HFFc6 (cell line): ENCODE results near the gene PLXNB3. TPM values are rescaled to one million over a fixed set of nuclear protein-coding genes. Genes with fewer than 3 reads are reported as not detected.

Source experiments
- DNase-seq: peaks from one replicate; pipeline ENCODE4 v3.0.0-alpha.2; 2018
- H3K27ac Mint-ChIP-seq: 2 replicates; pipeline ENCODE4 v1.8.0; 2020; ENCODE audit warnings: mild to moderate bottlenecking, mixed read lengths
- H3K27me3 Mint-ChIP-seq: 2 replicates; pipeline ENCODE4 v1.8.0; 2021; ENCODE audit warnings: mild to moderate bottlenecking, moderate library complexity, mixed read lengths; ENCODE audit not compliant: insufficient read depth
- H3K36me3 Mint-ChIP-seq: 2 replicates; pipeline ENCODE4 v1.8.0; 2021; ENCODE audit warnings: low read depth, mixed read lengths
- H3K4me1 Mint-ChIP-seq: 2 replicates; pipeline ENCODE4 v1.8.0; 2020; ENCODE audit warnings: low read depth, mixed read lengths
- H3K4me3 Mint-ChIP-seq: 2 replicates; pipeline ENCODE4 v1.8.0; 2020; ENCODE audit warnings: mild to moderate bottlenecking, moderate library complexity, mixed read lengths
- H3K9me3 Mint-ChIP-seq: 2 replicates; pipeline ENCODE4 v1.8.0; 2020; ENCODE audit warnings: mild to moderate bottlenecking, mixed read lengths
- CTCF ChIP-seq: fragments of 200-600 bp; sonication (generic); IDR thresholded peaks from 2 replicates; pipeline ENCODE4 v1.5.0; 2021; ENCODE audit warnings: antibody characterized with exemption, mild to moderate bottlenecking
- total RNA-seq, 6 experiments: library from RNA; stranded (reverse); fragmentation: NEBNext Ultra II Directional; extraction: Animal tissue kit (Norgen Biotek cat#: 25700); gene quantifications; 2 replicates in 1 of 6; 3 replicates in 5 of 6; pipeline ENCODE4 v1.2.3, GENCODE V29; 2021

Gene PLXNB3
- total RNA-seq, 6 experiments from 2014 or later = 13.2 to 33.4 (median 15.8) TPM

- H3K4me3 Mint-ChIP-seq = peak overlapping the region; percentile 95
- H3K9me3 Mint-ChIP-seq = no peaks in the 10 kb centered on the region
- DNase-seq = no peak
- H3K27ac Mint-ChIP-seq = peak overlapping the region; percentile 92
- H3K4me1 Mint-ChIP-seq = peaks cover 18% of the 10 kb centered on the region
- no peak for TF ChIP-seq CTCF
- H3K36me3 Mint-ChIP-seq = peaks cover 4% of the 10 kb centered on the region
- H3K27me3 Mint-ChIP-seq = peaks cover 2% of the 10 kb centered on the region; the same call in 1 of the 2 replicates
Measured at GRCh38 chrX:153793291-153793690, 29.2 kb downstream of the PLXNB3 start.

GRCh38 chrX:153794018-153794896 lies 30.2 kb downstream of the PLXNB3 start, which contains the start of the genes IDH3G and SSR4:
Gene IDH3G, minus strand, starts transcription at chrX:153794375. Its CDS starts 49 bp downstream, at chrX:153794326.
Gene SSR4, plus strand, starts transcription at chrX:153794668. Its CDS starts 20 bp downstream, at chrX:153794688.
- H3K27me3 Mint-ChIP-seq = peaks cover 2% of the 10 kb centered on the region; the same call in 1 of the 2 replicates
- peaks cover 4% of the 10 kb centered on the region for H3K36me3 Mint-ChIP-seq
- no peaks in the 10 kb centered on the region for H3K9me3 Mint-ChIP-seq
- peak within 1 kb of the TSS; percentile 92 for H3K27ac Mint-ChIP-seq
- peak within 1 kb of the TSS; percentile 95 for H3K4me3 Mint-ChIP-seq
- H3K4me1 Mint-ChIP-seq = peaks cover 18% of the 10 kb centered on the region
- TF ChIP-seq CTCF = peak; percentile 54; the same call in 1 of the 2 replicates
- peak; percentile 85 for DNase-seq

- Mint-ChIP-seq H3K27ac (peak overlapping the region; percentile 76), H3K4me1 (peaks cover 18% of the 10 kb centered on the region), H3K36me3 (peaks cover 4% of the 10 kb centered on the region), H3K9me3 (no peaks in the 10 kb centered on the region), H3K4me3 (peak overlapping the region; percentile 95), H3K27me3 (peaks cover 2% of the 10 kb centered on the region; the same call in 1 of the 2 replicates)
- no peak for TF ChIP-seq CTCF
- DNase-seq = no peak
Measured at GRCh38 chrX:153794897-153795816, 31.1 kb downstream of the PLXNB3 start.

GRCh38 chrX:153797415-153798015 lies 33.5 kb downstream of the PLXNB3 start:
- Mint-ChIP-seq H3K4me3 (no peak overlapping the region), H3K27ac (no peak overlapping the region), H3K27me3 (peaks cover 4% of the 10 kb centered on the region), H3K9me3 (no peaks in the 10 kb centered on the region), H3K4me1 (peaks cover 18% of the 10 kb centered on the region), H3K36me3 (peaks cover 4% of the 10 kb centered on the region)
- no peak for TF ChIP-seq CTCF
- DNase-seq = no peak

GRCh38 chrX:153799326-153799725 lies 35.3 kb downstream of the PLXNB3 start:
- no peak for TF ChIP-seq CTCF
- Mint-ChIP-seq H3K9me3 (no peaks in the 10 kb centered on the region), H3K4me1 (peaks cover 10% of the 10 kb centered on the region; the same call in 1 of the 2 replicates), H3K27me3 (peaks cover 1% of the 10 kb centered on the region), H3K4me3 (no peak overlapping the region), H3K27ac (no peak overlapping the region), H3K36me3 (no peaks in the 10 kb centered on the region)
- no peak for DNase-seq
